Adrenal gland (tissue), 5 donors: Measurements from ENCODE around the gene CDK14.

Experiments used
- POLR2A ChIP-seq, 2 donors: fragments of 450-650 bp; IDR thresholded peaks; one replicate each; pipeline ENCODE4 v1.6.1; 2017; ENCODE audit warnings: antibody characterized with exemption in 2 of 2, mild to moderate bottlenecking in 2 of 2, moderate library complexity in 1 of 2
- TF ChIP-seq, protein P1 (sequence below), 6 experiments: fragments of 450-650 bp in 4 of 6; fragments of 200-600 bp in 2 of 6; sonication (generic) in 1 of 6; IDR thresholded peaks; 1 replicate in 5 of 6; 2 replicates in 1 of 6; pipeline versions ENCODE4 v1.5.1 to v1.8.0; 2016 to 2021; ENCODE audit warnings: antibody characterized with exemption in 6 of 6, mild to moderate bottlenecking in 2 of 6, moderate library complexity in 1 of 6
- donor health status: DM: no; HTN: no; CAD: no.

- TF ChIP-seq POLR2A (IDR thresholded peaks at IDR 0.05) = no peak
- TF ChIP-seq, protein P1, sequence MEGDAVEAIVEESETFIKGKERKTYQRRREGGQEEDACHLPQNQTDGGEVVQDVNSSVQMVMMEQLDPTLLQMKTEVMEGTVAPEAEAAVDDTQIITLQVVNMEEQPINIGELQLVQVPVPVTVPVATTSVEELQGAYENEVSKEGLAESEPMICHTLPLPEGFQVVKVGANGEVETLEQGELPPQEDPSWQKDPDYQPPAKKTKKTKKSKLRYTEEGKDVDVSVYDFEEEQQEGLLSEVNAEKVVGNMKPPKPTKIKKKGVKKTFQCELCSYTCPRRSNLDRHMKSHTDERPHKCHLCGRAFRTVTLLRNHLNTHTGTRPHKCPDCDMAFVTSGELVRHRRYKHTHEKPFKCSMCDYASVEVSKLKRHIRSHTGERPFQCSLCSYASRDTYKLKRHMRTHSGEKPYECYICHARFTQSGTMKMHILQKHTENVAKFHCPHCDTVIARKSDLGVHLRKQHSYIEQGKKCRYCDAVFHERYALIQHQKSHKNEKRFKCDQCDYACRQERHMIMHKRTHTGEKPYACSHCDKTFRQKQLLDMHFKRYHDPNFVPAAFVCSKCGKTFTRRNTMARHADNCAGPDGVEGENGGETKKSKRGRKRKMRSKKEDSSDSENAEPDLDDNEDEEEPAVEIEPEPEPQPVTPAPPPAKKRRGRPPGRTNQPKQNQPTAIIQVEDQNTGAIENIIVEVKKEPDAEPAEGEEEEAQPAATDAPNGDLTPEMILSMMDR (IDR thresholded peaks at IDR 0.05) = no peak
Observed at GRCh38 chr7:90758933-90759562, 162.9 kb downstream of the CDK14 start.
